SK-N-MC (cell line): Measurements from ENCODE around the gene CCDC190.

ENCODE experiments used
- EZH2 ChIP-seq: fragments of 200-600 bp; sonication (generic); IDR thresholded peaks from one replicate; pipeline ENCODE4 v1.6.1; 2017; ENCODE audit warnings: antibody characterized with exemption
- FOXP2 ChIP-seq: optimal IDR thresholded peaks from 2 replicates; pipeline ENCODE3; 2011; ENCODE audit warnings: mild to moderate bottlenecking, moderate library complexity; ENCODE audit not compliant: insufficient read depth; ENCODE audit errors: extremely low read length, control extremely low read depth
- POLR2AphosphoS5 ChIP-seq: IDR thresholded peaks from 2 replicates; pipeline ENCODE4 v1.6.1; 2012; ENCODE audit warnings: mild to moderate bottlenecking, low read depth, low read length, borderline replicate concordance

- TF ChIP-seq POLR2AphosphoS5 (no peak), EZH2 (no peak), FOXP2 (no peak)
Observed at GRCh38 chr1:162906485-162906884, 45.5 kb upstream of the CCDC190 start.
